K562 (cell line): ENCODE data around the gene C19orf85. TPM values are rescaled to one million over a fixed set of nuclear protein-coding genes. Genes with fewer than 3 reads are reported as not detected.

Experiments used
- ATAC-seq: fragments of 200-7000 bp; cut with Tn5 transposase; 3 replicates; pipeline ENCODE4 v1.9.1; 2020; ENCODE audit warnings: moderate library complexity
- BruUV-seq: library from RNA; stranded (reverse); fragments of 400-500 nt; replicated peaks from 2 replicates; lab custom pipeline; 2021; lab: Mats Ljungman, UMichigan
- CTCF ChIA-PET: fragments of 300-600 bp; formaldehyde crosslinking; extraction: SDS; loops from one replicate; lab custom pipeline; 2021; ENCODE audit warnings: low intra/inter-chr PET ratio; lab: Yijun Ruan, JAX
- POLR2A ChIA-PET: fragments of 300-600, 350-650 bp; sonication (Branson Sonifier 250); formaldehyde crosslinking; extraction: SDS; loops from one replicate; lab custom pipeline; 2021; ENCODE audit warnings: antibody characterized with exemption, inconsistent platforms; lab: Yijun Ruan, JAX
- DNase-seq, 4 experiments: peaks; one replicate each; pipeline versions ENCODE4 v3.0.0 to v3.0.0-alpha.2; 2011 to 2018; ENCODE audit warnings: low spot score in 3 of 4, mixed read lengths in 3 of 4; ENCODE audit errors: extremely low read depth in 1 of 4
- FAIRE-seq: peaks from 2 replicates; lab custom pipeline; 2011; peaks lifted over from hg19 to GRCh38; lab: Jason Lieb, UNC
- H2AFZ ChIP-seq: 2 replicates; pipeline ENCODE4 v1.6.0; 2011; ENCODE audit warnings: low read depth, low read length, control low read depth, inconsistent platforms
- H3K27ac ChIP-seq: fragments of 200-600 bp; 3 replicates; pipeline ENCODE4 v1.8.0; 2011; ENCODE audit warnings: low read depth, mild to moderate bottlenecking, control low read depth, inconsistent platforms, low read length, moderate library complexity, mixed read lengths; ENCODE audit errors: extremely low read depth
- H3K27me3 ChIP-seq, 2 experiments: fragments of 300-600 bp in 1 of 2; 2 replicates in 1 of 2; 3 replicates in 1 of 2; pipeline versions ENCODE4 v1.6.0 to v1.8.0; 2011; ENCODE audit warnings: inconsistent platforms in 2 of 2, low read length in 2 of 2, mild to moderate bottlenecking in 1 of 2, mixed read lengths in 1 of 2, moderate library complexity in 1 of 2; ENCODE audit not compliant: control insufficient read depth in 2 of 2, insufficient read depth in 2 of 2
- H3K36me3 ChIP-seq: fragments of 300-600 bp; 3 replicates; pipeline ENCODE4 v1.8.0; 2011; ENCODE audit warnings: mild to moderate bottlenecking, low read length, inconsistent platforms; ENCODE audit not compliant: control insufficient read depth, insufficient read depth
- H3K4me1 ChIP-seq, 2 experiments: fragments of 200-600 bp in 1 of 2; replicated peaks in 1 of 2; 2 replicates in 1 of 2; 3 replicates in 1 of 2; pipeline versions ENCODE4 v1.5.1 to v1.8.0; 2011; ENCODE audit warnings: inconsistent platforms in 2 of 2, low read length in 2 of 2, mild to moderate bottlenecking in 1 of 2, mixed read lengths in 1 of 2, moderate library complexity in 1 of 2; ENCODE audit not compliant: control insufficient read depth in 2 of 2, insufficient read depth in 2 of 2
- H3K4me2 ChIP-seq: 2 replicates; pipeline ENCODE4 v1.6.1; 2011; ENCODE audit warnings: low read length, control low read depth, inconsistent platforms, mixed read lengths; ENCODE audit not compliant: insufficient read depth
- H3K4me3 ChIP-seq: fragments of 200-600 bp; sonication (generic), shearing (Covaris generic); 2 replicates; pipeline ENCODE4 v1.5.1; 2016; ENCODE audit warnings: control low read depth, inconsistent platforms
- H3K79me2 ChIP-seq: fragments of 200-600 bp; 3 replicates; pipeline ENCODE4 v1.8.0; 2011; ENCODE audit warnings: low read length, inconsistent platforms; ENCODE audit not compliant: control insufficient read depth, insufficient read depth
- H3K9ac ChIP-seq, 2 experiments: 2 replicates each; pipeline versions ENCODE4 v1.6.0 to v1.6.1; 2011; ENCODE audit warnings: low read depth in 2 of 2, low read length in 2 of 2, control low read depth in 1 of 2, inconsistent platforms in 1 of 2, mild to moderate bottlenecking in 1 of 2, mixed read lengths in 1 of 2; ENCODE audit not compliant: insufficient read depth in 1 of 2
- H3K9me1 ChIP-seq: one replicate; pipeline ENCODE4 v1.6.0; 2011; ENCODE audit warnings: inconsistent platforms, mild to moderate bottlenecking, low read length, moderate library complexity; ENCODE audit not compliant: control insufficient read depth, insufficient read depth
- H3K9me3 ChIP-seq: replicated peaks from 2 replicates; pipeline ENCODE4 v1.5.1; 2011; ENCODE audit warnings: low read depth, low read length, inconsistent platforms; ENCODE audit not compliant: control insufficient read depth, insufficient read depth
- H4K20me1 ChIP-seq: replicated peaks from 2 replicates; pipeline ENCODE4 v1.6.1; 2011; ENCODE audit warnings: low read length, inconsistent platforms, mixed read lengths; ENCODE audit not compliant: control insufficient read depth, insufficient read depth
- ARID2 ChIP-seq: fragments of 450-650 bp; IDR thresholded peaks from 2 replicates; pipeline ENCODE4 v1.6.1; 2017; ENCODE audit warnings: antibody characterized with exemption, mild to moderate bottlenecking
- CUX1 ChIP-seq: fragments of 200-800 bp; sonication (Bioruptor generic); IDR thresholded peaks from 2 replicates; pipeline ENCODE4 v1.6.1; 2016; ENCODE audit warnings: missing genetic modification characterization, missing compliant biosample characterization
- ETV5 ChIP-seq: sonication (generic); formaldehyde crosslinking; IDR thresholded peaks from 2 replicates; pipeline ENCODE4 v1.4.0; 2020; ENCODE audit warnings: low read depth, mild to moderate bottlenecking, missing genetic modification reagents
- FOXA3 ChIP-seq, 2 experiments: fragments of 450-650 bp in 1 of 2; sonication (generic) in 1 of 2; formaldehyde crosslinking; IDR thresholded peaks in 1 of 2; conservative IDR thresholded peaks in 1 of 2; 2 replicates each; pipeline versions ENCODE4 v1.4.0 to v1.8.0; 2020 to 2022; ENCODE audit warnings: mild to moderate bottlenecking in 2 of 2, missing genetic modification reagents in 1 of 2
- GTF2E2 ChIP-seq: fragments of 200-800 bp; sonication (Bioruptor generic); IDR thresholded peaks from 2 replicates; pipeline ENCODE4 v1.6.1; 2016; ENCODE audit warnings: missing genetic modification characterization, missing compliant biosample characterization
- ID3 ChIP-seq, 2 experiments: fragments of 250-450 bp in 1 of 2; fragments of 450-650 bp in 1 of 2; sonication (Bioruptor Pico) in 1 of 2; IDR thresholded peaks; 2 replicates each; pipeline versions ENCODE4 v1.6.1 to v1.8.0; 2016 to 2021; ENCODE audit warnings: mild to moderate bottlenecking in 2 of 2, moderate library complexity in 2 of 2, missing compliant biosample characterization in 1 of 2, missing genetic modification characterization in 1 of 2
- JUN ChIP-seq, 2 experiments: sonication (generic) in 1 of 2; formaldehyde crosslinking in 1 of 2; IDR thresholded peaks; 2 replicates each; pipeline versions ENCODE4 v1.6.1 to v1.8.0; 2012 to 2022; ENCODE audit warnings: borderline replicate concordance in 2 of 2, mild to moderate bottlenecking in 2 of 2, improper control_type of control experiment in 1 of 2, low read depth in 1 of 2, low read length in 1 of 2, missing genetic modification reagents in 1 of 2
- MTA3 ChIP-seq: fragments of 450-650 bp; formaldehyde crosslinking; IDR thresholded peaks from 2 replicates; pipeline ENCODE4 v1.6.1; 2017; ENCODE audit warnings: mild to moderate bottlenecking, borderline replicate concordance
- MTF1 ChIP-seq: fragments of 250-450 bp; sonication (Bioruptor Pico); IDR thresholded peaks from 2 replicates; pipeline ENCODE4 v1.9.0; 2021; ENCODE audit warnings: moderate library complexity, mild to moderate bottlenecking, inconsistent platforms, borderline replicate concordance
- ZBTB5 ChIP-seq: fragments of 450-650 bp; IDR thresholded peaks from 2 replicates; pipeline ENCODE4 v1.6.1; 2017; ENCODE audit warnings: antibody characterized with exemption
- WGBS: fragments of 100-300 bp; shearing (Covaris generic); methylation state at CpG from one replicate; pipeline ENCODE4 v1.1.6; 2016; ENCODE audit warnings: low coverage, mixed read lengths; ENCODE audit not compliant: insufficient coverage; ENCODE audit errors: missing lambda C conversion rate; 5-methylcytosine and 5-hydroxymethylcytosine counted together
- in situ Hi-C: fragments of 300-500 bp; cut with MboI; formaldehyde crosslinking; loops from 4 replicates; pipeline ENCODE4 v1.15.0; 2018; ENCODE audit warnings: inconsistent platforms, mixed read lengths
- intact Hi-C: fragments of 100-400 bp; cut with micrococcal nuclease; formaldehyde crosslinking; loops from 2 replicates; pipeline ENCODE4 v1.14.2; 2022
- polyA plus RNA-seq, 8 experiments: library from polyadenylated mRNA; depleted of rRNA in 4 of 8; stranded (reverse) in 5 of 8; unstranded in 3 of 8; fragments of >200 nt; fragmentation: Nextera tagmentation in 2 of 8; fragmentation: Illumina TruSeq in 1 of 8; extraction: Ambion mirVana in 2 of 8; extraction: Trizol in 1 of 8; gene quantifications; 2 replicates each; pipeline versions ENCODE4 v1.2.1 to v1.2.3, GENCODE V29; 2011 to 2014; ENCODE audit warnings: inconsistent platforms in 1 of 8, missing spikeins in 1 of 8
- total RNA-seq, 7 experiments: library from RNA; depleted of rRNA in 6 of 7; stranded (reverse); fragments of >200 nt in 6 of 7; fragmentation: Illumina TruSeq in 2 of 7; extraction: Trizol in 2 of 7; gene quantifications; 2 replicates each; pipeline versions ENCODE4 v1.2.1 to v1.2.3, GENCODE V29; 2011 to 2021; ENCODE audit warnings: low replicate concordance in 1 of 7

The C19orf85 gene
- total and polyA plus RNA-seq, 9 of the 15 experiments (the other 6 are each of a cell fraction or from before 2014, with no cell fraction given): not detected

DNA sequence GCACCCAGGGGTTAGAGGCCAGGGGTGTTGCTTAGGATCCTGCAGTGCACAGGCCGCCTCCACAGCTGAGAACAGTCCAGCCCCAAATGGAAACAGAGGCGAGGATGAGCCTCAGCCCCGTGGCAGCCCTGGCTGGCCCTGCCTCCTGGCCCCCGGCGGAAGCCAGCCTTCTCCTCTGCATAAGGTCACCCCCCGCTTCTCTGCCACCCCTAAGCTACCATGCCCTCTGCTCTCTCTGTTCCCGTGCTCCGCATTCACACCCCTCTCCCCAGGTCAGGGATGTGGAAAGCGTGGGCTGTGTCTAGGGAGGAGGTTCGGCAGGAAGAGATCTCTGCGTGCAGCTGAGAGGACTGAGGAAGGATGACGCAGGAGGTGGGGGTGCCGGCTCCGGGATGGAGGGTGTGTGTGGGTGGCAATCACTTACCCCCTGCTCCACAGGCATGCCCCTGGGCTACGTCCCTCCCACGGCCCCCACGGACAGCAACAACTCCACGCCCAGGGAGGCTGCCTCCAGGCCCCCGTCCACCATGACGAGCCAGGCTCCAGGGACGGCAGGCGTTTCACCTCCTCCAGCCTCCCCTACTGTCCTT lies 29.7 kb upstream of the C19orf85 start (continued):
- no peak for TF ChIP-seq CUX1
- no peak for TF ChIP-seq GTF2E2 (tag)
- TF ChIP-seq MTA3: 0 out of 2 replicates have a peak, but pooled peaks have one; percentile 38

- DNase-seq (no peak), ATAC-seq (no peak), FAIRE-seq (no peak)
- H3K27me3 ChIP-seq: peaks cover 0 to 4% of the 10 kb centered on the region in 2 experiments; a peak in 1 of 5 replicates
- CTCF ChIA-PET: no interaction called here
- H2AFZ ChIP-seq: peak overlapping the region; percentile 93
- in situ Hi-C loops: no loop called here
- H3K9me1 ChIP-seq: no peaks in the 10 kb centered on the region
- H4K20me1 ChIP-seq: no peaks in the 10 kb centered on the region
- 59% methylated on average over 18 of the region's 38 CpGs for WGBS
- H3K27ac ChIP-seq: no peak overlapping the region
- peak overlapping the region in 1 of 2 experiments; percentile 74; a peak in 2 of 4 replicates for H3K9ac ChIP-seq
- no TSS peak for BruUV-seq
- intact Hi-C loops: no loop called here
- H3K4me1 ChIP-seq: peaks cover 12 to 53% of the 10 kb centered on the region in 2 experiments
- no peaks in the 10 kb centered on the region for H3K79me2 ChIP-seq
- POLR2A ChIA-PET: interaction anchor here (0.6 to 2.8 kb wide), 3 partner anchors 9 to 161 kb away, joined by 3 to 12 read pairs (median 11); partner anchors contain the start of gene NAT14
- H3K9me3 ChIP-seq: no peaks in the 10 kb centered on the region
- no peak overlapping the region for H3K4me3 ChIP-seq
- no peaks in the 10 kb centered on the region for H3K36me3 ChIP-seq
- H3K4me2 ChIP-seq: peak overlapping the region; percentile 78; the same call in 1 of the 2 replicates
- TF ChIP-seq ETV5 (CRISPR knock-in tag) (no peak), ID3 (CRISPR knock-in tag; IDR thresholded peaks at IDR 0.05) (no peak), ID3 (tag; IDR thresholded peaks at IDR 0.05) (no peak), FOXA3 (CRISPR knock-in tag; conservative IDR thresholded peaks at IDR 0.05 in 1 of 2, IDR thresholded peaks at IDR 0.05 in 1 of 2) (no peak), ARID2 (no peak), ZBTB5 (no peak), MTF1 (CRISPR knock-in tag) (no peak), JUN (IDR thresholded peaks at IDR 0.05; ENCODE audit: borderline replicate concordance, low read depth, low read length) (no peak), JUN (CRISPR knock-in tag; IDR thresholded peaks at IDR 0.05; ENCODE audit: borderline replicate concordance) (no peak)
Measured at GRCh38 chr19:55493645-55494171, 29.2 kb upstream of the C19orf85 start.
